22Rv1 (cell line): ENCODE measurements around the gene ZNF367.

Experiments used
- H3K27ac ChIP-seq: fragments of 450-650 bp; 2 replicates; pipeline ENCODE4 v1.5.1; 2017
- ZFX ChIP-seq: fragments of 450-650 bp; IDR thresholded peaks from 2 replicates; pipeline ENCODE4 v1.6.1; 2017; ENCODE audit warnings: antibody characterized with exemption, borderline replicate concordance
- TF ChIP-seq, protein P1 (sequence below): fragments of 450-650 bp; IDR thresholded peaks from 2 replicates; pipeline ENCODE4 v1.5.1; 2017; ENCODE audit warnings: mild to moderate bottlenecking

Gene ZNF367

DNA sequence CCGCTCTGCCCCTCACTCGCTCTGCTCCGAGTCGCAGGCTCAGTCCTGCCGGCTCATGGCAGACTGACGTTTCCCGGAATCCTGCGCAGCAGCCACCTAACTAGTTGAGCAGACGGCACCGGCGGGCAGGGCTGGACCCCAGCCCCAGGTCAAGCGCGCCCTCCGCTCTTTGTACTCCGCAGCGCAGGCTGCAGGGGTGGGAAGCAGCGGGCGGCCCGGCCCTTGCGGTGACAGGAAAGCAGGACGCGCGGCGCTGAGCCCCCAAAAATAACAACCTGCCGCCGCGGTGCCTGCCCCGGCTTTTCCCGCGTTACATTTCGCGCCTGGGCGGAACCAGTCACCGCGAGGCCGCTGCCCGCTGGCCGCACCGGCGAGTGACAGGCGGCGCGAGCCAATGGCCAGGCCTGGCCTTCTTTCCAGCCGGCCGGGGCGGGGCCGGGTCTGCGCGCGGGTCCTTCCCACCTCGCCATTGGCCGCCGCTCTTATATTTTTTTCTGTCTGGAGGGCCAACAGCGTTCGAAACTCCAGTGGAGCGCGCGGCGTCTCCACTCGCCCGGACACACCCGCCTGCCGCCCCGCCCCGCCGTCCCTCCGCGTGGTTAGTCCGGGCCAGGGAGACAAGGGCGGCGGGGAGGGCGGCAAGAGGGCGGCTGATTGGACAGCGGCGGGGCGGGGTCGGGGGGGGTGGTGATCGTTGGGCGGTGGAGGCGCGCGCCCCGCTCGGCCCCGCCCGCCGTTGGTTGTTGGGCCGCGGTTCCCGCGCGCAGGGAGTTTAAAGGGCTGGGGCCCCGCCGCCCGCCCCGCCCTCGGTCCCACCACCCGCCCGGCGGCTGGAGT, at the start of gene ZNF367:
TSS of gene ZNF367 (minus strand) at position 288 of the 837 bp plus-strand sequence. CDS start 338 bp downstream, outside the sequence.
- TF ChIP-seq, protein P1, sequence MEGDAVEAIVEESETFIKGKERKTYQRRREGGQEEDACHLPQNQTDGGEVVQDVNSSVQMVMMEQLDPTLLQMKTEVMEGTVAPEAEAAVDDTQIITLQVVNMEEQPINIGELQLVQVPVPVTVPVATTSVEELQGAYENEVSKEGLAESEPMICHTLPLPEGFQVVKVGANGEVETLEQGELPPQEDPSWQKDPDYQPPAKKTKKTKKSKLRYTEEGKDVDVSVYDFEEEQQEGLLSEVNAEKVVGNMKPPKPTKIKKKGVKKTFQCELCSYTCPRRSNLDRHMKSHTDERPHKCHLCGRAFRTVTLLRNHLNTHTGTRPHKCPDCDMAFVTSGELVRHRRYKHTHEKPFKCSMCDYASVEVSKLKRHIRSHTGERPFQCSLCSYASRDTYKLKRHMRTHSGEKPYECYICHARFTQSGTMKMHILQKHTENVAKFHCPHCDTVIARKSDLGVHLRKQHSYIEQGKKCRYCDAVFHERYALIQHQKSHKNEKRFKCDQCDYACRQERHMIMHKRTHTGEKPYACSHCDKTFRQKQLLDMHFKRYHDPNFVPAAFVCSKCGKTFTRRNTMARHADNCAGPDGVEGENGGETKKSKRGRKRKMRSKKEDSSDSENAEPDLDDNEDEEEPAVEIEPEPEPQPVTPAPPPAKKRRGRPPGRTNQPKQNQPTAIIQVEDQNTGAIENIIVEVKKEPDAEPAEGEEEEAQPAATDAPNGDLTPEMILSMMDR: no peak
- TF ChIP-seq ZFX: no peak
- H3K27ac ChIP-seq: peak within 1 kb of the TSS; percentile 99

DNA sequence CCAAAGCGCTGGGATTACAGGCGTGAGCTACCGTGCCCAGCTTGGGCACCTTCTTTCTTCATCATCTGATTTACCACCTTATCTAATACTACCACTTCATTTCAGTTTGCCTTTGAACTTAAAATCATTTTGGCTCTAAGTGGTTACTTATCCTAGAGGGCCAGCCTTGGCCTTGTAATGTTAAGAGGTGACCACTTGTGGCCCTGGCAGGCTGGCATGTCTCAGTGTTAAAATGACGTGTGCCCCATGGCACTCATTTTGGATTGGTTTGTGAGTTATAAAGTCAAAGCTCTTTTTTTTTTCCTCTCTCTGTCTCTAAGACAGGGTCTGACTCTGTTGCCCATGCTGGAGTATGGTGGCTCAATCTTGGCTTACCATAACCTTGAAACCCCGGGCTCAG, 49.6 kb upstream of the ZNF367 start:
- TF ChIP-seq, protein P1: no peak
- TF ChIP-seq ZFX: no peak
- H3K27ac ChIP-seq: no peak overlapping the region

DNA sequence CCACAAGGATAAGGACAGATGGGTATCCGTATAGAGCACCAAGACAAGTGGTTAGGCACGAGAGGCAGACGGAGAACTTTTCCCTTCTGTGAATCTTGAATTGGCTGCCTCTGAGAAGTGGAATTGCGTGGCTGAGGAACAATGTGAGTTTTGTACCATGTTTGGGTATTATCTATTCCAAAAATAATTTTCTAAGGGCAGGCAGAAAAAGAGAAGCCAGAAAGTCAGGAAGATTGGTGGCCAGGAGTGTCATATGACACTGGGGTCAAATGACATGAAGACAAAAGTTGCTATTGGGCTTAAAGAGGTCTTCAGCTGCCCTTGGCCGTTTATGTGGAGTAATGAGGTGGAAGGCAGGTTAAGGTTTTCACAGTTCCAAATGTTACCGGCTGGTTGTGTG, 46.3 kb upstream of the ZNF367 start:
- no peak for TF ChIP-seq ZFX
- TF ChIP-seq, protein P1: no peak
- H3K27ac ChIP-seq: no peak overlapping the region

DNA sequence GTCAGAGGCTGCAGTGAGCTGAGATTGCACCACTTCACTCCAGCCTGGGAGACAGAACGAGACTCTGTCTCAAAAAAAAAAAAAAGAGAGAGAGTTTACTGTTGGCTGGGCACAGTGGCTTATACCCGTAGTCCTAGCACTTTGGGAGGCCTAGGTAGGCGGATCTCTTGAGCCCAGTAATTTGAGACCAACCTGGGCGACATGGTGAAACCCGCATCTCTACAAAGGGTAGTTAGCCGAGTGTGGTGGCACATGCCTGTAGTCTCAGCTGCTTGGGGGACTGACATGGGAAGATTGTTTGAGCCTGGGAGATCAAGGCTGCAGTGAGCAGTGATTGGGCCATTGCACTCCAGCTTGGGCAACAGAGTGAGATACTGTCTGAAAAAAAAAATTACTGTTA, 44.4 kb upstream of the ZNF367 start:
- TF ChIP-seq, protein P1: no peak
- no peak for TF ChIP-seq ZFX
- no peak overlapping the region for H3K27ac ChIP-seq

DNA sequence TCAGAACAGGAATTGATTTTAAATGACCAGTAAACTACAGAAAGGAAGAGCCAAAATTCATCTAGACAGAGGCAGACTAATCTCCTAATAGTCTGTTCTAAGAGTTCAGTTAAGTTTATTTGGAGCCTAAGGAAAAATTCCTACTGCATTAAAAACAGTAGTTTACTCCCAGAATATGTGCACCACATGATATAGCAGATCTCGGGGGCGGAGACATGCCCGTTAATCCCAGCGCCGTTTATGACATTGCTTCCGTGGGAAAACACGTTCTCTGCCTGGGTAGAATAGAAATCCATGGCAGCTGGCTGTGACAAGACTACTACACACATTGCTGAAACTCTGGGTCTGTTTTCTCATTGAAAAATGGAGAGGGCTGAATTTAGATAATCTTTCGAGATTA, 43.2 kb upstream of the ZNF367 start:
- TF ChIP-seq, protein P1: no peak
- TF ChIP-seq ZFX: no peak
- H3K27ac ChIP-seq: no peak overlapping the region

DNA sequence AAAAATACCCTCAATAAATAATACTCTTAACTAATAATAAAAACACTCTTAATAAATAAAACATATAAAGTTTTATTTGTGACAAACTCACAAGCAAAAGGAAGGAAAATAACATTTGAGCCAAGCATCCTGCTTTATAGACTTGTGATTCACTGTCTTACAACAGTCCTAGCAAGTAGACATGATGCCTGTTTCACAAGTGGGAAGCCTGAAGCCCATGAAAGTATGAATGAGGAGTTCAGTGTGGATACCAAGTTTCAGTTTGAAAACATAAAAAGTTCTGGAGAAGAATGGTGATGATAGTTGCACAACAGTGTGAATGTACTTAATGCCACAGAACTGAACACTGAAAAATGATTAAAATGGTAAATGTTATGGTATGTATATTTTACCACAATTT, 42.7 kb upstream of the ZNF367 start:
- TF ChIP-seq, protein P1: no peak
- TF ChIP-seq ZFX: no peak
- H3K27ac ChIP-seq: no peak overlapping the region

DNA sequence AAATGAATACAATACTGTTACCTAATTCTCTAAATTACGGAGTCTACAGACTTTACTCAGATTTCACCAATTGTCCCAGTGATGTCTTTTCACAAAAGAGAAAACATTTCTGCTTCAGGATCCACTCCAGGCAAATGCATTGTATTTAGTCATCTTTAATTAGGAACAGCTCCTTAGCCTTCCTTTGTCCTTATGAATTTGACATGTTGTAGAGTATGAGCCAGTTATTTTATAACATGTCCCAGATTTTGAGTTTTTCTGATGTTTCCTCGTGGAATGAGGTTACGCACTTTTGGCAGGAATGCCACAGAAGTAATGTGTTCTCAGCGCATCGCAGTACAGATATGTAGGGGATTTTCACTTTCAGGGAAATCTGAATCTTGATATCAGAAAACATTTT, 42.3 kb upstream of the ZNF367 start:
- TF ChIP-seq, protein P1: no peak
- no peak for TF ChIP-seq ZFX
- H3K27ac ChIP-seq: no peak overlapping the region
